Measurements from ENCODE around the gene IGSF3. TPM values are rescaled to one million over a fixed set of nuclear protein-coding genes. Genes with fewer than 3 reads are reported as not detected.
A peak's percentile ranks its signal among the peaks of the same experiment; 100 is the strongest.

IGSF3 gene
- total RNA-seq, 4 donors from 2014 or later = 2.6 to 4.6 (median 3.4) TPM

DNA sequence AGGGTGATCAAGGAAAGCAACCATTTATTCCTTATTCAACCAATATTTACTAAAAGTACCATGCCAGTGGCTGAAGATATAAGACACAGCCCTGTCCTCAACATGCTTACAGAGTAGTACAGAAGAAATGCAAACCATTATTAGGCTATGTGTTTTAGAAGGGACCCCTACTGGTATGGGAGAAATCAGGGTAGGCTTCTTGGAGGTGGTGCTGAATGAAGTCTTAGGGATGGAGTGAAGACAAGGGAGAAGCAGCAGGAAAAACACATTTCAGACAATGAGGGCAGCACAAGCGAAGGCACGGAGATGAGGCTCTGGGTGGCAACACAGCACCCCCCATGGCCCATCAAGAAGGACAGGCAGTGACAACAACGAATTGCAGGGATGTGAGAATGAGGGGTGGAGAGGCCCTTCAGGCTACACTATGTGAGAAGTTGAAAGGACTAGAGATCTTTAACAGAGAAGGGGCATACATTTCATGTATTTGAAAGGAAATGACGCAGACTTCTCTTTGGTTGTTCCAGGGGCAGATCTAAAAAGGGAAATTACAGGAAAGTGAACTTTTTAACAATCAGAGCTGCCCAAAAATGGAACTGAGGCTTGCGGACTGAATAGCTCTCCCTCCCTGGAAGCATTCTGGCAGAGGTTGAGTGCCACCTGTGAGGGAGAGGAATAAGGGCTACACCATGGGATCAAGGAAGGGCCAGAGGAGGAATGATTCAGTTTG lies 79.9 kb downstream of the IGSF3 start:
- ATAC-seq (ENCODE audit: low FRiP score) (no peak), DNase-seq (ENCODE audit: low spot score) (no peak)
- TF ChIP-seq, protein P1, sequence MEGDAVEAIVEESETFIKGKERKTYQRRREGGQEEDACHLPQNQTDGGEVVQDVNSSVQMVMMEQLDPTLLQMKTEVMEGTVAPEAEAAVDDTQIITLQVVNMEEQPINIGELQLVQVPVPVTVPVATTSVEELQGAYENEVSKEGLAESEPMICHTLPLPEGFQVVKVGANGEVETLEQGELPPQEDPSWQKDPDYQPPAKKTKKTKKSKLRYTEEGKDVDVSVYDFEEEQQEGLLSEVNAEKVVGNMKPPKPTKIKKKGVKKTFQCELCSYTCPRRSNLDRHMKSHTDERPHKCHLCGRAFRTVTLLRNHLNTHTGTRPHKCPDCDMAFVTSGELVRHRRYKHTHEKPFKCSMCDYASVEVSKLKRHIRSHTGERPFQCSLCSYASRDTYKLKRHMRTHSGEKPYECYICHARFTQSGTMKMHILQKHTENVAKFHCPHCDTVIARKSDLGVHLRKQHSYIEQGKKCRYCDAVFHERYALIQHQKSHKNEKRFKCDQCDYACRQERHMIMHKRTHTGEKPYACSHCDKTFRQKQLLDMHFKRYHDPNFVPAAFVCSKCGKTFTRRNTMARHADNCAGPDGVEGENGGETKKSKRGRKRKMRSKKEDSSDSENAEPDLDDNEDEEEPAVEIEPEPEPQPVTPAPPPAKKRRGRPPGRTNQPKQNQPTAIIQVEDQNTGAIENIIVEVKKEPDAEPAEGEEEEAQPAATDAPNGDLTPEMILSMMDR (IDR thresholded peaks at IDR 0.05) = no peak

DNA sequence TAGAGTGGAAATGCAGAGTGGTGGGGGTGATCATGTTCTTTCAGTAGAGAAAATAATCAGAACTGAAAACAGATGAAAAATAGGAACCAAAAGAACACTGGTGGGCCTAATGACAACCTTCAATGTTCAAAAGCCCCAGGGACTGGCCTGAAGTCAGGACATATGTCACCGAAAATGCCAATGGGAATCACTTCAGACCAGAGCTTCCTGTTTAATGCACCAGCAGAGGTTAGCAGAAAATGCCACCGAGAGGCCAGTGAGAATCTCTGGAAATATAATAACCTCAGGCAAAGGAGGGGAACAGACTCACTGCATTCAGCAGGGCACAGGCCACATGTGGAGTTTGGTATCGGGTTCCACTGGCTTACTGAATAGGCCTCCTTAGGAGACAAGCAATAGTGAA lies 80.8 kb downstream of the IGSF3 start:
- no peak for ATAC-seq (ENCODE audit: low FRiP score)
- no peak for DNase-seq (ENCODE audit: low spot score)
- TF ChIP-seq, protein P1 (IDR thresholded peaks at IDR 0.05) = no peak

DNA sequence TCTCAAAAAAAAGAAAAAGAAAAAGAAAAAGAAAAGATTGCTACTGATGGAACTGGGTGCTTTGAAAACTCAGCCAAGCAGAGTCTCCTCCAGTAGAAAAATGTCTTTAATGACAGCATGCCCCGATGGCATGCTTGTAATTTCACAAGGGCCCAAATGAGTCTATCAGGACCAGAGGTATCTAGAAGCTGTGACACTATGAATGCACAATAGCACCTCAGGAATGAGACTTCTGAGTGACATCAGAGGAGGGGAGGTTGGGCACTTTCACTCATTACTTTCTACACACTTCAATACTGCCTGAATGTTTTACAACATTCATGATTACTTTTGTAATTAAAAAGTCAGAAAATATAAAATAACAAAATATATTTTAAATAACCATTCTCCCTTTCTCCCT lies 81.6 kb downstream of the IGSF3 start:
- ATAC-seq (ENCODE audit: low FRiP score) = no peak
- TF ChIP-seq, protein P1 (IDR thresholded peaks at IDR 0.05) = no peak
- DNase-seq (ENCODE audit: low spot score) = no peak

DNA sequence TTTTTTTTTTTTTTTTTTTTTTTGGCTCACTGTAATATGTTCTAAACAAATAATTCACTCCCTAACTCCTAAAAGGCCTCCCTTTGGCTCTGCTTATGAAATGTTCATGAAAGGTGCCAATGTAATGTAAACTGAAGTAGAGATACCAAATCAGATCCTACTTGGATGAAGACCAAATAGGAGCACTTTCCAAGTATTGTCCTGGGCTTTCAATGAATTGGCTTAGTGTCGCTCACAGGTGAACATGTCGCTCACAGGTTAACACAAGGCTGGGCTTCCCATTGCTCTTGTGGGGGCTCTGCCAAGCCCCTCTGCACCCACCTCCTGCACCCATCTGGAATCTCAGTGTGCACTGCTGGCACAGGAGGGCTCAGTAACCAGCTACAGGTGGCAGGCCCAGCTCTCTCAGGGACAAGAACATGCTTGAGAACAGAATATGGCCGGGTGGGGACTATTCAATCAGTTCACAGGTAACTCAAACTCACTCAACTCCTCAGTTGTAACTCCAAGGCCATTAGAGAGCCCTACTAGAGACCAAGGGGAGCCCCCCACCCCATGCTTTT lies 86.1 kb downstream of the IGSF3 start:
- TF ChIP-seq, protein P1 (IDR thresholded peaks at IDR 0.05) = no peak
- no peak for ATAC-seq (ENCODE audit: low FRiP score)
- DNase-seq (ENCODE audit: low spot score) = no peak

DNA sequence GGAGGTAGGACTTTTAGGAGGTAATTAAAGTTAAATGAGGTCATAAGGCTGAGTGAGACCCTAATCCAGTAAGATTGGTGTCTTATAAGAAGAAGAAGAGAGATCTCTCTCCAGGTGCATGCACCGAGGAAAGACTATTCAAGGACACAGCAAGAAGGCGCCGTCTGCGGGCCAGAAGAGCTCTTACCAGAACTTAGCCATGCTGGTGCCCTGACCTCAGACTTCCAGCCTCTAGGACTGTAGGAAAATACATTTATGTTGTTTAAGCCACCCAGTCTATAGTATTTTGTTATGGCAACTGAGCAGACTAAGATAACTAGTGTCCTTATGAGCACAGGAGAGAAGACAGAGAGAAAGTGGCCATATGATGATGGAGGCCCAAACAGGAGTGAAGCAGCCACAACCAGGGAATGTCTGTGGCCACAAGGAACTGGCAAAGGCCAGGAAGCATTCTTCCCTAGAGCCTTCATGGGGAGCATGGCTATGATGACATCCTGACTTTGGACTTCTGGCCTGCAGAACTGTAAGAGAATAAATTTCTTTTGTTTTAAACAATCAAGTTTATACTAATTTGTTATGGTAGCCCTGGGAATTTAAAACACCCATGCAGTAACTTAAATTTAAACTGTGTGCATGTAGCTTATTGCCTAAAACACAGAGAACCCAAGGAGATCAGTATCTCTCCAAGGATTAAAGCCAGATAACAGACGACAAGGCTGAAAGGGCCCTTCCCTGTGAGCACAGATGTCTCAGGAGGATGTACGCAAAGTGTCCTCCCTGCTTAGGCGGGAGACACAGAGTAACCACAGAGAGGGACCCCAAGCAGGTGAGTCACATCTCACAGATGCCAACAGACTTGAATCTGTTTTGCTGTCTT lies 86.8 kb downstream of the IGSF3 start:
- no peak for DNase-seq (ENCODE audit: low spot score)
- peak; percentile 46 for ATAC-seq (ENCODE audit: low FRiP score)
- TF ChIP-seq, protein P1 (IDR thresholded peaks at IDR 0.05) = no peak

DNA sequence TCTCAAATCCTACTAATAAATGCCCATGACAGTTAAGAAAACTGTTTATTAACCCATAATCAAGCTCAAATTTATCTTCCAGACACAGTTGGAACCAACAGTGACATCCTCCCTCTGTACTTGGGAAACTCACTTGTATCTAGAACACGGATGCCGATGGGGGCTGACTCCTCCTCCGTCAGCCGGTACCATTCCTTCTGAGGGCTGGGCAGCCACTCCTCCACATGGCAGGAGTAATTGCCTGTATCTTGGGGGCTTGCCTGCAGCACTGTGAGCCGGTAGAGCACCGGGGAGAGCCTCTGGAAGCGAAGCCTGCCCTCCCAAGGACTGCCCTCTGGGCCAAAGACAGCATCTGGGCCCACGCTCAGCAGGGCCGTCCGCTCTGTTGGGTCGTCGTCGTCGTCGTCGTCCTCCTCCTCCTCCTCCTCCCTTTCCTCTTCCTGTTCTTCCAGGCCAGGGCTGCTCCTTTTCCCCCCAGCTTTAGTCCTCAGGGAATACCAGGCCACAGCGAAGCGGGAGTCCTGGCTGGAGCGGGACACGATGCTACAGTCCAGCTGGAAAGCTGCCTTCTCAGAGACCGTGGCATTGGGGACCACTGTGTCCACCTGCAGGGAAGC lies 88.2 kb downstream of the IGSF3 start:
- DNase-seq (ENCODE audit: low spot score) = no peak
- ATAC-seq (ENCODE audit: low FRiP score) = peak; percentile 74
- TF ChIP-seq, protein P1 (IDR thresholded peaks at IDR 0.05) = no peak

All from omental fat pad (tissue), 4 donors.